Smooth muscle cell (in vitro differentiated cells): Measurements from ENCODE around the gene LRRC58. TPM values are rescaled to one million over a fixed set of nuclear protein-coding genes. Genes with fewer than 3 reads are reported as not detected.

ENCODE experiments used
- DNase-seq: peaks from one replicate; lab custom pipeline; 2025; ENCODE audit not compliant: unreplicated experiment; lab: John Stamatoyannopoulos, UW
- H2AFZ ChIP-seq: fragments of 200-600 bp; sonication (generic); 2 replicates; pipeline ENCODE4 v1.6.0; 2016; ENCODE audit warnings: antibody characterized with exemption, low read depth, mild to moderate bottlenecking
- H3F3A ChIP-seq: fragments of 200-600 bp; sonication (generic); 2 replicates; pipeline ENCODE4 v1.6.0; 2017; ENCODE audit warnings: antibody characterized with exemption, low read depth
- H3K27ac ChIP-seq: fragments of 200-600 bp; sonication (generic); 2 replicates; pipeline ENCODE4 v1.5.1; 2016; ENCODE audit warnings: low read depth, mild to moderate bottlenecking
- H3K27me3 ChIP-seq: fragments of 200-600 bp; sonication (generic); 2 replicates; pipeline ENCODE4 v1.6.1; 2016; ENCODE audit warnings: low read depth, mild to moderate bottlenecking
- H3K36me3 ChIP-seq: fragments of 200-600 bp; sonication (generic); 2 replicates; pipeline ENCODE4 v1.5.1; 2016; ENCODE audit warnings: low read depth
- H3K4me1 ChIP-seq: fragments of 200-600 bp; sonication (generic); 2 replicates; pipeline ENCODE4 v1.5.1; 2016; ENCODE audit warnings: low read depth
- H3K4me2 ChIP-seq: fragments of 200-600 bp; sonication (generic); 2 replicates; pipeline ENCODE4 v1.6.0; 2016; ENCODE audit warnings: mild to moderate bottlenecking
- H3K4me3 ChIP-seq: fragments of 200-600 bp; sonication (generic); 2 replicates; pipeline ENCODE4 v1.5.1; 2016; ENCODE audit warnings: mild to moderate bottlenecking
- H3K79me2 ChIP-seq: fragments of 200-600 bp; sonication (generic); 2 replicates; pipeline ENCODE4 v1.6.0; 2016; ENCODE audit warnings: low read depth, mild to moderate bottlenecking
- H3K9ac ChIP-seq: fragments of 200-600 bp; sonication (generic); 2 replicates; pipeline ENCODE4 v1.6.0; 2016; ENCODE audit warnings: low read depth
- H3K9me3 ChIP-seq: fragments of 200-600 bp; sonication (generic); replicated peaks from 2 replicates; pipeline ENCODE4 v1.5.1; 2016; ENCODE audit warnings: low read depth
- H4K20me1 ChIP-seq: fragments of 200-600 bp; sonication (generic); 2 replicates; pipeline ENCODE4 v1.6.0; 2016; ENCODE audit warnings: low read depth
- CTCF ChIP-seq: fragments of 200-600 bp; sonication (generic); IDR thresholded peaks from 2 replicates; pipeline ENCODE4 v1.5.1; 2017; ENCODE audit warnings: borderline replicate concordance, mild to moderate bottlenecking, antibody characterized with exemption; ENCODE audit not compliant: insufficient read depth, poor library complexity, severe bottlenecking
- WGBS: methylation state at CpG from one replicate; pipeline ENCODE4 v1.1.7; 2016; ENCODE audit warnings: low lambda C conversion rate; 5-methylcytosine and 5-hydroxymethylcytosine counted together
- polyA plus RNA-seq: library from polyadenylated mRNA; unstranded; fragments of >200 nt; fragmentation: Nextera tagmentation; extraction: Ambion mirVana; gene quantifications from 2 replicates; pipeline ENCODE4 v1.2.1, GENCODE V29; 2016
- total RNA-seq: library from RNA; depleted of rRNA; stranded (reverse); fragments of >200 nt; gene quantifications from 2 replicates; pipeline ENCODE4 v1.2.3, GENCODE V29; 2014

Gene LRRC58
- total and polyA plus RNA-seq, 2 experiments from 2014 or later, result 6.4 to 20.4 TPM

GRCh38 chr3:120281261-120281660 lies 67.9 kb downstream of the LRRC58 start:
- Histone ChIP-seq H3F3A (no peaks in the 10 kb centered on the region), H2AFZ (no peak overlapping the region), H3K9me3 (no peaks in the 10 kb centered on the region), H3K9ac (no peak overlapping the region), H3K36me3 (no peaks in the 10 kb centered on the region), H3K27ac (no peak overlapping the region), H3K4me3 (no peak overlapping the region), H4K20me1 (no peaks in the 10 kb centered on the region), H3K4me1 (peaks cover 3% of the 10 kb centered on the region), H3K79me2 (no peaks in the 10 kb centered on the region), H3K27me3 (peaks cover 4% of the 10 kb centered on the region), H3K4me2 (no peak overlapping the region)
- TF ChIP-seq CTCF, result no peak
- 84% methylated on average over 3 of the region's 3 CpGs for WGBS
- DNase-seq, result no peak

- DNase-seq, result no peak
- no peaks in the 10 kb centered on the region for H3F3A ChIP-seq
- no peak for TF ChIP-seq CTCF
- H3K4me2 ChIP-seq, result no peak overlapping the region
- no peaks in the 10 kb centered on the region for H4K20me1 ChIP-seq
- H3K9me3 ChIP-seq, result no peaks in the 10 kb centered on the region
- 95% methylated on average over 3 of the region's 3 CpGs for WGBS
- H3K27ac ChIP-seq, result no peak overlapping the region
- H3K79me2 ChIP-seq, result no peaks in the 10 kb centered on the region
- H3K27me3 ChIP-seq, result peaks cover 9% of the 10 kb centered on the region
- H3K4me1 ChIP-seq, result peaks cover 3% of the 10 kb centered on the region
- H2AFZ ChIP-seq, result no peak overlapping the region
- no peak overlapping the region for H3K9ac ChIP-seq
- H3K36me3 ChIP-seq, result no peaks in the 10 kb centered on the region
- no peak overlapping the region for H3K4me3 ChIP-seq
These were observed 68.6 kb downstream of the LRRC58 start for GRCh38 chr3:120280566-120280965.

GRCh38 chr3:120280026-120280425 lies 69.1 kb downstream of the LRRC58 start:
- Histone ChIP-seq H3K4me2 (no peak overlapping the region), H3F3A (no peaks in the 10 kb centered on the region), H3K79me2 (no peaks in the 10 kb centered on the region), H3K4me1 (peaks cover 3% of the 10 kb centered on the region), H3K9ac (no peak overlapping the region), H3K27me3 (peaks cover 9% of the 10 kb centered on the region), H3K9me3 (no peaks in the 10 kb centered on the region), H3K4me3 (no peak overlapping the region), H3K36me3 (no peaks in the 10 kb centered on the region), H3K27ac (no peak overlapping the region), H4K20me1 (no peaks in the 10 kb centered on the region), H2AFZ (no peak overlapping the region)
- no peak for TF ChIP-seq CTCF
- no peak for DNase-seq
- WGBS, result 100% methylated on average over 1 of the region's 1 CpG

- H3K79me2 ChIP-seq, result no peaks in the 10 kb centered on the region
- WGBS, result 73% methylated on average over 2 of the region's 2 CpGs
- TF ChIP-seq CTCF, result no peak
- no peaks in the 10 kb centered on the region for H3K9me3 ChIP-seq
- H4K20me1 ChIP-seq, result no peaks in the 10 kb centered on the region
- H3K27ac ChIP-seq, result no peak overlapping the region
- no peak overlapping the region for H2AFZ ChIP-seq
- H3K4me2 ChIP-seq, result no peak overlapping the region
- no peaks in the 10 kb centered on the region for H3F3A ChIP-seq
- H3K4me1 ChIP-seq, result peaks cover 8% of the 10 kb centered on the region
- H3K36me3 ChIP-seq, result no peaks in the 10 kb centered on the region
- no peak overlapping the region for H3K4me3 ChIP-seq
- no peak for DNase-seq
- peaks cover 9% of the 10 kb centered on the region for H3K27me3 ChIP-seq
- no peak overlapping the region for H3K9ac ChIP-seq
These were observed 72.4 kb downstream of the LRRC58 start for GRCh38 chr3:120276767-120277166.
